Measurements from ENCODE around the gene RNF112. TPM values are rescaled to one million over a fixed set of nuclear protein-coding genes. Genes with fewer than 3 reads are reported as not detected.
"Not testable (repeated sequence)": the region's sequence is repeated elsewhere in the genome, so short reads cannot be mapped to it uniquely, and the experiment has no call there.

The RNF112 gene
- total RNA-seq, 1 donor from 2014 or later, result 8.6 TPM

GRCh38 chr17:19433727-19434340 is 22.8 kb downstream of the RNF112 start:
- Mint-ChIP-seq H3K4me3 (ENCODE audit: unreplicated experiment) (no peak overlapping the region), H3K9me3 (ENCODE audit: unreplicated experiment) (peaks cover 2% of the 10 kb centered on the region), H3K4me1 (ENCODE audit: low read depth, unreplicated experiment) (peaks cover 3% of the 10 kb centered on the region), H3K27me3 (ENCODE audit: unreplicated experiment) (no peaks in the 10 kb centered on the region), H3K36me3 (ENCODE audit: unreplicated experiment) (no peaks in the 10 kb centered on the region), H3K27ac (ENCODE audit: unreplicated experiment) (no peak overlapping the region)
- no peak for TF ChIP-seq CTCF (IDR thresholded peaks at IDR 0.05; ENCODE audit: partially characterized antibody, unreplicated experiment)
- no peak for DNase-seq

GRCh38 chr17:19440421-19440820 is 29.4 kb downstream of the RNF112 start:
- TF ChIP-seq CTCF (IDR thresholded peaks at IDR 0.05; ENCODE audit: partially characterized antibody, unreplicated experiment), result no peak
- H3K9me3 Mint-ChIP-seq (ENCODE audit: unreplicated experiment), result peaks cover 20% of the 10 kb centered on the region
- no peaks in the 10 kb centered on the region for H3K27me3 Mint-ChIP-seq (ENCODE audit: unreplicated experiment)
- no peaks in the 10 kb centered on the region for H3K4me1 Mint-ChIP-seq (ENCODE audit: low read depth, unreplicated experiment)
- no peak for DNase-seq
- H3K36me3 Mint-ChIP-seq (ENCODE audit: unreplicated experiment), result peaks cover 34% of the 10 kb centered on the region
- no peak overlapping the region for H3K4me3 Mint-ChIP-seq (ENCODE audit: unreplicated experiment)
- H3K27ac Mint-ChIP-seq (ENCODE audit: unreplicated experiment), result no peak overlapping the region

GRCh38 chr17:19441288-19441687 is 30.3 kb downstream of the RNF112 start:
- not testable (repeated sequence) for H3K4me1 Mint-ChIP-seq (ENCODE audit: low read depth, unreplicated experiment); DNase-seq; H3K4me3 Mint-ChIP-seq (ENCODE audit: unreplicated experiment); H3K27me3 Mint-ChIP-seq (ENCODE audit: unreplicated experiment); H3K27ac Mint-ChIP-seq (ENCODE audit: unreplicated experiment)
- Mint-ChIP-seq H3K9me3 (ENCODE audit: unreplicated experiment) (peaks cover 23% of the 10 kb centered on the region), H3K36me3 (ENCODE audit: unreplicated experiment) (peaks cover 39% of the 10 kb centered on the region)

- peaks cover 39% of the 10 kb centered on the region for H3K36me3 Mint-ChIP-seq (ENCODE audit: unreplicated experiment)
- peaks cover 4% of the 10 kb centered on the region for H3K27me3 Mint-ChIP-seq (ENCODE audit: unreplicated experiment)
- H3K9me3 Mint-ChIP-seq (ENCODE audit: unreplicated experiment), result peaks cover 23% of the 10 kb centered on the region
- no peak for TF ChIP-seq CTCF (IDR thresholded peaks at IDR 0.05; ENCODE audit: partially characterized antibody, unreplicated experiment)
- DNase-seq, result no peak
- no peak overlapping the region for H3K27ac Mint-ChIP-seq (ENCODE audit: unreplicated experiment)
- H3K4me1 Mint-ChIP-seq (ENCODE audit: low read depth, unreplicated experiment), result peaks cover 8% of the 10 kb centered on the region
- H3K4me3 Mint-ChIP-seq (ENCODE audit: unreplicated experiment), result no peak overlapping the region
Observed at GRCh38 chr17:19442731-19443130, 31.7 kb downstream of the RNF112 start.

GRCh38 chr17:19443148-19443547 is 32.1 kb downstream of the RNF112 start:
- DNase-seq, result no peak
- no peak overlapping the region for H3K4me3 Mint-ChIP-seq (ENCODE audit: unreplicated experiment)
- peaks cover 4% of the 10 kb centered on the region for H3K27me3 Mint-ChIP-seq (ENCODE audit: unreplicated experiment)
- H3K9me3 Mint-ChIP-seq (ENCODE audit: unreplicated experiment), result peaks cover 23% of the 10 kb centered on the region
- H3K36me3 Mint-ChIP-seq (ENCODE audit: unreplicated experiment), result peaks cover 39% of the 10 kb centered on the region
- peaks cover 11% of the 10 kb centered on the region for H3K4me1 Mint-ChIP-seq (ENCODE audit: low read depth, unreplicated experiment)
- no peak for TF ChIP-seq CTCF (IDR thresholded peaks at IDR 0.05; ENCODE audit: partially characterized antibody, unreplicated experiment)
- no peak overlapping the region for H3K27ac Mint-ChIP-seq (ENCODE audit: unreplicated experiment)
